OCI-M2 (cell line): ENCODE results near the gene APOBR.
A peak's percentile ranks its signal among the peaks of the same experiment; 100 is the strongest.
"Not testable (repeated sequence)": the region's sequence is repeated elsewhere in the genome, so short reads cannot be mapped to it uniquely, and the experiment has no call there.

Source experiments
- DNase-seq: peaks from one replicate; lab custom pipeline; 2025; ENCODE audit not compliant: unreplicated experiment; lab: John Stamatoyannopoulos, UW

APOBR gene, protein sequence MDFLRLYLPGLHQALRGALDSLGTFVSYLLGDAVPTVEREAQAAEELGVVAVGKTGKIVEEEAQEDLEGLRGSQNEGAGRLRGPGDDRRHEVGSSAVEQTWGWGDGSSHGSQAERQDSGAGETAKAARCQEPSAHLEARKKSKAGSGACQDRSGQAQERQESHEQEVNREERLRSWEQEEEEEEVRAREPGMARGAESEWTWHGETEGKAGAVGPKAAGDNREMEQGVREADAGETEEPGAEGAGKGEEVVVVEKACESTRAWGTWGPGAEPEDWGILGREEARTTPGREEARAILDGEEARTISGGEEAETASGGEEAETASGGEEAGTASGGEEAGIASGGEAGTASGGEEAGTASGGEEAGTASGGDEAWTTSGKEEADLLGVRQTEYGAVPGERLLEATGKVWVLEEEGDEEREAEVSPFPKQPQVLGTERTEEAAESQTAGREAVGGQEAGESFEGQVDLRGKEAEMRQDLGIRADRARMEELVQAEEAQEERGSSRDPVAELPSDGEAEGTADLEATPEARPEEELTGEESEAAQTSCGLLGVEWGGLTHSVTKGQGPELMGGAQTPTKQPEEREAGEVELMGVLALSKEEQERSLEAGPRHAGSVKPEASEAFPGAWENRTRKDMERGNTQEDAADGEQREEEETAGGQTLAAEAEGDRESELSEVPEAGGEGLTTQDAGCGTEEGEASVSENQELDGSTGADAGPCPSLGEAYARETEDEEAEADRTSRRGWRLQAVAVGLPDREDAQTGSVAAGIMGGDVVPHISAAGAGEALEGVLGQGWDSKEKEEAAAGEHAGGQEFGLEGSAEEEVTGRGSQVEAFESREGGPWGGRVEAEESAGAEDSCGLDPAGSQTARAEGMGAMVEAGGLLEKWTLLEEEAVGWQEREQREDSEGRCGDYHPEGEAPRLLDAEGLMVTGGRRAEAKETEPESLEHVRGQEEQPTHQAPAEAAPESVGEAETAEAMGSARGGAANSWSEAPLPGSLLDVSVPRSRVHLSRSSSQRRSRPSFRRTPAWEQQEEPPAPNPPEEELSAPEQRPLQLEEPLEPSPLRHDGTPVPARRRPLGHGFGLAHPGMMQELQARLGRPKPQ

DNA sequence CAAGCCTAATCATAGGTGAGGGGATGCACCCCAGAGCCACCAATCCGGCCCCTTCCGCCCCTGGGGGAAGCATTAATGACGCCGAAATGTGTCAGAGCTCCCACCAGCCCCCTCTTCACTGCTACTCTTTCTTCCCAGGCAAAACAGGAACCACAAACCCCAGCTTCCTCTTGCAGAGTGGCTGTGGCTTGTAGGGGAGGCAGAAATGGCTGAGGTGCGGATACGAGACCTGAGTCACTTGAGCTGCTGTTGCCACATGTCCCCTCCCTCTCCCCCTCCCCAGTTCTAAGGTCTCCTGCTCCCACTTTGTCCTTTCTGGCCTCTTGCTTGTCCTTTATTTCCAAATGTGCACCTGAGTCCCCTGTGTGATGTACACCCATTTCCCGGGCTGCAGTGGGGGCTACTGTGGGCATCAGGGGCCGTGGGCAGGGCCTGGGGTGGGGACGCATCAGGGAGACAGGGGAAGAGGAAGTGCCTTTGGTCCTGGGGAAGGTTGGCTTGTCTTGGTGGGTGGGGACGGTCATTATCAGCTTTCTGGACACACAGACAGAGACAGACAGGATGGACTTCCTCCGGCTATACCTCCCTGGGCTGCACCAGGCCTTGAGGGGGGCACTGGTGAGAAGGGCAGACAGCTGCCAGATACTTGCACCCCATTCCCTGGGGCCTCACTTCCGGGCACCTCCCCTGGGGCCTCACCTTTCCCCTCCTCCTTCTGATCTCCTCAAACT lies at the start of gene APOBR:
APOBR (plus strand) TSS at position 523 of the 731 bp plus-strand sequence; CDS start at position 562, 39 bp downstream.
- DNase-seq, result peak; percentile 57

DNA sequence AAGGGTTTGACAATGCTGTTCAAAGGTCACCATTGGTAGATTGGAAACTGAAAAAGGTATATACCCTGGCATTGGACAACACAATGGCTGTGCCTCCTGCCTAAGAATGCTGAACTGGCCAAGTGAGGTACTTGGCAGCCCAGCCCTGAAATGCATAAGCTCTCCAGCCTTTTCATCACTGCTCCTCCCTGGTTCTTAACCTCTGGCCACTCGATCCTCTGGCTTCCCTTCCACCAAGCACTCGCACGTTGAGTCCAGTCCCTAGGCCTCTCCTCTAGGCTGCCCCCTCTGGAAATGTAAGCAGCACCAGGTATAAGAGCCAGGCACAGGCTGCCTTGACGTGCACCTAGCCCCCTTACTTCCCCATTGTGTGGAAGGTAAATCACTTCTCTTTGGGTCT lies 48.1 kb upstream of the APOBR start:
- DNase-seq, result not testable (repeated sequence)

DNA sequence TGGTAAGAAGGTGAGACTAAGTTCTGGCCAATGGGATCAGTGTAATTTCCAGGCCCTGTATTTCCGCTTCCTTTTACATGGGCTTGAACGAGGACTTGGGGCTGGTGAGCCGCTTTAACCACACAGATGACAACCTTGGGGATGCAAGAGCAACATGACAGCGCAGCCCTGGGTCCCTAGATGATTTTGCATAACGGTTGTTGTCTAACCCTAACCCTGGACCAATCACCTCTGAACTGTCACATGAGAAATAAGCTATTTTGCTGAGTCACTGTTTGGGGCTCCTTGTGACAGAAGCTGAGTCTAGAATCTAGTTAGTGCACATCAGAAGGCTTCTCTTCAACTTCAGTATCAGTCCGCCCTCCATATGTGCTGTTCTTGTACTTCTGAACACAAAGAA lies 47.4 kb upstream of the APOBR start:
- DNase-seq, result not testable (repeated sequence)

DNA sequence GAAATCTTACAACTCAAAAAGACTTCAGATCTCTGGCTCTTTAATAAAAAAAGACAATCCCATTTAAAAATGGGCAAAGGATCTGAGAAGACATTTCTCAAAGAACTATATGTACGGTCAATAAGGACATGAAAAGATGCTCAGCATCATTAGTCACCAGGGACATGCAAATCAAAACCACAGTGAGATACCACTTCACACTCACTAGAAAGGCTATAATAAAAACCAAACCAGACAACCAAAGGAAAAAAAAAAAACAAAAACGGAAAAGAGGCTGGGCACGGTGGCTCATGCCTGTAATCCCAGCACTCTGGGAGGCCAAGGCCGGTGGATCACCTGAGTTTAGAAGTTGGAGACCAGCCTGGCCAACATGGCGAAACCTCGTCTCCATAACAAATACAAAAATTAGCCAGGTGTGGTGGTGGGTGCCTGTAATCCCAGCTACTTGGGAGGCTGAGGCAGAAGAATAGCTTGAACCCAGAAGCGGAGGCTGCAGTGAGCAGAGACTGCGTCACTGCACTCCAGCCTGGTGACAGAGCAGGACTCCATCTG lies 20.7 kb upstream of the APOBR start:
- no peak for DNase-seq

DNA sequence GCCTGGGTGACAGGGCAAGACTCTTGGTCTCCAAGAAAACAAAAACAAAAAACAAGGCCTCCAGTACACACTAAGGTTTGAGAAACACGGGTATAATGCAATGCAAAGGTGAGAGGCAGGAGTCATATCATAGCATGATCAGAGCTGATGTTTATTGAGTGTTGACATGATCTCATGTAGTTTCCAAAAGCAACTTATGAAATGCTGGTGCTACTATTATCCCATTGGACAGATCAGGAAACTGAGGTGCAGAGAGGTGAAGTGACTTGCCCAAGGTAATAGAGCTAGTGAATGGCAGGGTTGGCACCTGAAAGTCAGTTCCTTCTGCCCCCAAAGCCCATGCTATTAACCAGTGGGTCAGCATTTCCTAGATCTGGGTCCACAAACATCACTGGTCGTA lies 19.2 kb upstream of the APOBR start:
- DNase-seq, result no peak

DNA sequence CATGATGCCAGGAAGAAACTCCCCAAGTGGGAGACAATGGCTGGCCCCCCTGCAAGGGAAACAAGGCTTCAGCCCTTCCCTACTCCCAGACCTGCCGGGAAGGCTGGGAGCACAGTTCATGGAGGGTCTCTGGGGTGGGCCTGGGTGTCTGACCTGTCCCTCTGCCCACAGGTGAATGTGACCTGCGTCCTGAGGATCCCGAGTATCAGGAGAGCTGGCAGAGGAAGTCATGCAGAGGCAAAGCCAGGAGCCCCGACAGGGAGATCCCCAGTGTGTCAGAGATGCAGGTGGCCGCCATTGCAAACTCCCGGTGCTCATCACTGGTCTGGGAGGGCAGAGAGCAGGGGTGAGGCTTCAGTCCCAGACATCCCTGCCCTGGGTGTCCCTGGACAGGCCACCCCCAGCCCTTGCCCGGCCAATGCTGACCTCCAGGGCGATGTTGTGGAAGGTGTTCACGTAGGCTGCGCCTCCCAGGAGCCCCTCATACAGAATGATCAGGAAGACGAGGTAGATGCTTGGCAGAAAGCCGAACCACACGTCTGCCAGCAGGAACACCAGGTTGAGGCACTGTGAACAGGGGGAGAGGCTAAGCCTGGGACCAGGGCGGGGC lies 17.0 kb upstream of the APOBR start:
- DNase-seq, result no peak

DNA sequence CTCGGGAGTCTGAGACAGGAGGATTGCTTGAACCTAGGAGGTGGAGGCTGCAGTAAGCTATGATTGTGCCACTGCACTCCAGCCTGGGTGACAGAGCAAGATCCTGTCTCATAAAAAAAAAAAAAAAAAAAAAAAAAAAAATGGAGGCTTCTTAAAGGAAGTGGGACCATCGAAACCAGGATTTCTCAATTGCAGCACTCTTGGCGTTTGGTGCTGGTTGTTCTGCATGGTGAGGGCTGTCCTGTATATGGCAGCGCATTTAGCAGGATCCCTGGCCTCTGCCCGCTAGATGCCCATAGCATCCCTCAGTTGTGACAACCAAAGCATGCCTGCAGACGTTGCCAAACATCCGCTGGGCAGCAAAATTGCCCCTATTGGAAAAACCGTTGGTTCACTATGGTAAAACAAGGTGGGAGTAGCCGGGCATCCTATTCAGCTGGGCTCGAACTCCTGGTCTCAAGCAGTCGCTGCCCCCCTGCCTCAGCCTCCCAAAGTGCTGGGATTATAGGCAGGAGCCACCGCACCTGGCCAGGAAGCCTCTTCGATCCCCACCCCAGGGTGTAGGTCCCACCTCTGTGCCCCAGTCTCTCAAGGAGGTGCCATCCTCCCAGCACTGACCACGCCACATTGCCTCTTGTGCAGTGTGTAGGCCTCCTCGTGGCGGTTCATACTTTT lies 15.8 kb upstream of the APOBR start:
- DNase-seq, result no peak

DNA sequence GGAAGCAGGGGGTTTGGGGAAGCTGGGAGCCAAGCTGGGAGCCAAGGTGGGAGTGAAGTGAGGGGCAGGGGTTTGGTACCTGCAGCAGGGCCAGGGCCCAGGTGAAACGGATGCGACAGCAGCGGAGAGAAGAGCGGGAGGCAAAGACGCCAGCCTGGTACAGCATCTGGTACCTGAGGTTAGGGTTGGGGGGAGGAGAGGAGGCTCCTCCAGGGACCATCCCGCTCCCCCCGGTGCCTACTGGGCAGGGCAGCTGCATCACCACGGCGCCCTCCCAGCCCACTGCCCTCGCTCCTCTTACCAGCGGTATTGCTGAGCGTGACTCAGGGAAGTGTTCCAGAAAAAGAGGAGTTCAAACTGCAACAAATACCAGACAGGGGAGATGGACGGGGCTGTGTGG lies 12.4 kb upstream of the APOBR start:
- DNase-seq, result no peak

DNA sequence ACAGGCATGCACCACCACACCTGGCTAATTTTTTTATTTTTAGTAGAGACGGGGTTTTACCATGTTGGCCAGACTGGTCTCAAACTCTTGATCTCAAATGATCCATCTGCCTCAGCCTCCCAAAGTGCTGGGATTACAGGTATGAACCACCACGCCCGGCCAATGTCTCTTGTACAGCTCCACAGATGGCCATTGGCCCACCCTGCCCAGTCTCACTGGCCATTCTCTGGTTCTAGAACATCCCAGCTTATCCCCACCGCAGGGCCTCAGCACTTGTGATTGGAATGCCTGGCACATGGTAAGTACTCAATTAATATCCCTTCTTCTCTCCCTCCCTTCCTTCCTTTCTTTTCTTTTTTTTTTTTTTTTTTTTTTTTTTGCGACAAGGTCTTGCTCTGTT lies 11.1 kb upstream of the APOBR start:
- not testable (repeated sequence) for DNase-seq

DNA sequence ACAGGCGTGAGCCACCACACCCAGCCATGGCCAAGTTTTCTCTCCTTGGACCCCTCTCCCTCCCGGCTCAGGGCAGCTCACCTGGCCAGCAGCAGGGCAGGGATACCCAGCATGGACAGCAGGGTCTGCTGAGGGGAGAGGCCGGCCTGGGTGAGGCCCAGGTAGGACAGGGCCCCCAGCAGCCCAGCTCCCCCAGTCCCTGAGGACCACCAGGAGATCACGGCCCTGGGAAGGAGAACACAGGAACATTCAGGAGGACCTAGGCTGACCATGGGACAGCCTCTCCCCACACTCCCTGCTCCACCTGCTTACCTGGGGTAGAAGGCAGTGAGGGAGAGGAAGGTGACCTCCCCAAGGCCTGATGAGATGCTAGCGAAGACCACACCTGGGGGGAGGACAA lies 8.2 kb upstream of the APOBR start:
- DNase-seq, result no peak

DNA sequence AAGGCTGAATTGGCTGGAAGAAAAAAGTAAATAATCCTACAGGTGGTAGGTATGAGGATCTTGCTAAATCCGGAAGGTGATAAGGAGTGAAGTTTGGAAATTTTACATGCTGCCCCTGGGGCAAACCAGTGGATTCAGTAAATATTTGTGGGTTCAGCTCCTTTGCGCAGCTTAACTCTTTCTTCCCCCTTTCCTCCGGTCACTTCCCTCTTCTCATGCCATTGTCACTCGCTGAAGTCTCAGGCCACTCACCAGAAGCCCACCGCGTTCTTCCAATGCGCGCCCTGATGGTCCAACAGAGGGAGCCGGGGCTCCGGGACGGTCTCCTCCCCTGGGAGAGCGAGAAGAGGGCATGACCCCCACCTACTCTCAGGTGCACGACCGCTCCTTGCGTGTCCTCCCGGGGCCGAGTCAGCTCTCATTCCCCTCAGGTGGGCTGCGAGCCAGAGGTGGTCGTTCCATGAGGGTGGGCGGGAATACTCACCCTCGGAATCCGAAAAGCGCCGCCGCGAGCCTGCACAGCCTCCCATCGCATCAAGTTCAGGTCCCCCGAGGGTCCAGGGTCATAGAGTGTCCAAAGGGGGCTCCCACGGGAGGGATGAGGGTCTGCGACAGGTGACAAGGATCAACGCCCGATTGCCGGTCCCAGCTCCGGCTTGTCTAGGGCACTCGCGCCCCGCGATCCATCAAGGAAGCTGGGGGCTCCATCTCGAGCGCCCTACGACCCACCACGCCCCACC lies 3.0 kb upstream of the APOBR start:
- DNase-seq, result no peak

DNA sequence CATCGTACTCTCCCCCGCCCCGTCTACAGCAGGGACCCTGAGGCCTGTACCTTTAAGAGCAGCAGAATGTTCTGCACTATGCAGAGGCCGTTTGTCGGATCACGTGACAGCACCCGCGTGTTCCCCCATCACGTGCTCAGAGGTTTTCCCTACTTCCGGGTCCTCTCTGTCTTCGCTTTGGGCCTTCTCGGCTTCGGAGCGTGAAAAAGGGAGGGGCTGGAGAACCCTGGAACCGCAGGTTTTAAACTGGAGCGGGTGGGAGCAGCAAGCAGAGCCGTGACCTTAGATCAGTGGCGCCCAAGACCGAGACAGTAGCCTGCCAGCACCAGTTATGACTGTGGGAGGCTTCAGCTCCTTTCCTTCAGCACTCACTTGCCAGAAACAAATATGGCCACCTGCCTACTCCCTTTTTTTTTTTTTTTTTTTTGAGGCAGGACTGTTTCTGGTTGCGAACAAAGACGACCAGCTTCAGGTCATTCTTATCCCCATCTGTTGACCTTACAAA lies 2.4 kb upstream of the APOBR start, which contains the start of gene CLN3:
CLN3 (minus strand) TSS at position 105 of the 505 bp plus-strand sequence. CDS start 315 bp downstream, outside the sequence.
- peak; percentile 39 for DNase-seq

DNA sequence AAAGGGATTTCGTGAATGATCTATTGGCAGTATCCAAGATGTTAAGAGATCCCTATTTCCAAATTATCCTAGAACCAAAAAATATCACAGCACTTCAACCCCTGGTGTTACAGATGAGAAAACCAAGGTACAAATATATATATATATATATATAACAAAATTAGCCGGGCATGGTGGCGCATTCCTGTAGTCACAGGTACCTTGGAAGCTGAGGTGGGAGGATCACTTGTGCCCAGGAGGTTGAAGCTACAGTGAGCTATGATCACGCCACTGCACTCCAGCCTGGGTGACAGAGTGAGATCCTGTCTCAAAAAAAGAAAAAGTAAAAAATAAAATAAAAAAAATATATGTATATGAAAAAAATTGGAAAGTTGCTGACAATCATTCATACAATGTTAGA lies 1.9 kb upstream of the APOBR start:
- no peak for DNase-seq

DNA sequence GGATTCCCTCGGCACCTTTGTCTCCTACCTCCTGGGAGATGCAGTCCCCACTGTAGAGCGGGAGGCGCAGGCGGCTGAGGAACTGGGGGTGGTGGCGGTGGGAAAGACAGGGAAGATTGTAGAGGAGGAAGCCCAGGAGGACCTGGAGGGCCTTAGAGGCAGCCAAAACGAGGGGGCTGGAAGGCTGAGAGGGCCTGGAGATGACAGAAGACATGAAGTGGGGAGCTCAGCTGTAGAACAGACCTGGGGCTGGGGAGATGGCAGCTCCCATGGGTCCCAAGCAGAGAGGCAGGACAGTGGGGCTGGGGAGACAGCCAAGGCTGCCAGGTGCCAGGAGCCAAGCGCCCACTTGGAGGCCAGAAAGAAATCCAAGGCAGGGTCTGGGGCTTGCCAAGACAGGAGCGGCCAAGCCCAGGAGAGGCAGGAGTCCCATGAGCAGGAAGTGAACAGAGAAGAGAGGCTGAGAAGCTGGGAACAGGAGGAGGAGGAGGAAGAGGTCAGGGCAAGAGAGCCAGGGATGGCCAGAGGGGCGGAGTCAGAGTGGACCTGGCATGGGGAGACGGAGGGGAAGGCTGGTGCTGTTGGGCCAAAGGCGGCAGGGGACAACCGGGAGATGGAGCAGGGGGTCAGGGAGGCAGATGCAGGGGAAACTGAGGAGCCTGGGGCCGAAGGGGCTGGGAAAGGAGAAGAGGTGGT lies 803 bp downstream of the APOBR start:
- DNase-seq, result no peak

DNA sequence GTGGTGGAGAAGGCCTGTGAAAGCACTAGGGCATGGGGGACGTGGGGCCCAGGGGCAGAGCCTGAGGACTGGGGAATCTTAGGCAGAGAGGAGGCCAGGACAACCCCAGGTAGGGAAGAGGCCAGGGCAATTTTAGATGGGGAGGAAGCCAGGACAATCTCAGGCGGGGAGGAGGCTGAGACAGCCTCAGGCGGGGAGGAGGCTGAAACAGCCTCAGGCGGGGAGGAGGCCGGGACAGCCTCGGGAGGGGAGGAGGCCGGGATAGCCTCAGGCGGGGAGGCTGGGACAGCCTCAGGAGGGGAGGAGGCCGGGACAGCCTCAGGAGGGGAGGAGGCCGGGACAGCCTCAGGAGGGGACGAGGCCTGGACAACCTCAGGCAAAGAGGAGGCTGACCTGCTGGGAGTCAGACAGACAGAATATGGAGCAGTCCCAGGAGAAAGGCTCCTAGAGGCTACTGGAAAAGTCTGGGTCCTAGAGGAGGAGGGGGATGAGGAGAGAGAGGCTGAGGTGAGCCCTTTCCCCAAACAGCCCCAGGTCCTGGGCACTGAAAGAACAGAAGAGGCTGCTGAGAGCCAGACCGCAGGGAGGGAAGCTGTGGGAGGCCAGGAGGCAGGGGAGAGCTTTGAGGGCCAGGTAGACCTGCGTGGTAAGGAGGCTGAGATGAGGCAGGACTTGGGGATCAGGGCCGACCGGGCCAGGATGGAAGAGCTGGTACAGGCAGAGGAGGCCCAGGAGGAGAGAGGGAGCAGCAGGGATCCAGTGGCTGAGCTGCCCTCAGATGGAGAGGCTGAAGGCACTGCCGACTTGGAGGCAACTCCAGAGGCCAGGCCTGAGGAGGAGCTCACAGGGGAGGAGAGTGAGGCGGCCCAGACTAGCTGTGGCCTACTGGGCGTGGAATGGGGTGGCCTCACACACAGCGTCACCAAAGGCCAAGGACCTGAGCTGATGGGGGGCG lies 1.6 kb downstream of the APOBR start:
- no peak for DNase-seq

DNA sequence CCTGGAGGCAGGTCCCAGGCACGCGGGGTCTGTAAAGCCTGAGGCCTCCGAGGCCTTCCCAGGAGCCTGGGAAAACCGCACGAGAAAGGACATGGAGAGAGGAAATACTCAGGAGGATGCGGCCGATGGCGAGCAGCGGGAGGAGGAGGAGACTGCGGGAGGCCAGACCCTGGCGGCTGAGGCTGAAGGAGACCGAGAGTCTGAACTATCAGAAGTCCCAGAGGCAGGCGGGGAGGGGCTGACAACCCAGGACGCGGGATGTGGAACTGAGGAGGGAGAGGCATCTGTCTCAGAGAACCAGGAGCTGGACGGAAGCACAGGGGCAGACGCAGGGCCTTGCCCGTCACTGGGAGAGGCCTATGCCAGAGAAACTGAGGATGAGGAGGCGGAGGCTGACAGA lies 2.4 kb downstream of the APOBR start:
- no peak for DNase-seq

DNA sequence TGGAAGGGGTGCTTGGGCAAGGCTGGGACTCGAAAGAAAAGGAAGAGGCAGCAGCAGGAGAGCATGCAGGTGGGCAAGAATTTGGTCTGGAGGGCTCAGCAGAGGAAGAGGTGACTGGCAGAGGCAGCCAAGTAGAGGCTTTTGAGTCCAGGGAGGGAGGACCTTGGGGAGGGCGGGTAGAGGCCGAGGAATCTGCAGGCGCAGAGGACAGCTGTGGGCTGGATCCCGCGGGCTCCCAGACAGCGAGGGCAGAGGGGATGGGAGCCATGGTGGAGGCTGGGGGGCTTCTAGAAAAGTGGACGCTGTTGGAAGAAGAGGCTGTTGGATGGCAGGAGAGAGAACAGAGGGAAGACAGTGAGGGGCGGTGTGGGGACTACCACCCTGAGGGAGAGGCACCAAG lies 2.9 kb downstream of the APOBR start:
- no peak for DNase-seq
